ENCODE data around the gene C21orf58. TPM values are rescaled to one million over a fixed set of nuclear protein-coding genes. Genes with fewer than 3 reads are reported as not detected.
A peak's percentile ranks its signal among the peaks of the same experiment; 100 is the strongest.

Gene C21orf58
- total RNA-seq, 1 experiment from 2014 or later: 2.4 TPM

DNA sequence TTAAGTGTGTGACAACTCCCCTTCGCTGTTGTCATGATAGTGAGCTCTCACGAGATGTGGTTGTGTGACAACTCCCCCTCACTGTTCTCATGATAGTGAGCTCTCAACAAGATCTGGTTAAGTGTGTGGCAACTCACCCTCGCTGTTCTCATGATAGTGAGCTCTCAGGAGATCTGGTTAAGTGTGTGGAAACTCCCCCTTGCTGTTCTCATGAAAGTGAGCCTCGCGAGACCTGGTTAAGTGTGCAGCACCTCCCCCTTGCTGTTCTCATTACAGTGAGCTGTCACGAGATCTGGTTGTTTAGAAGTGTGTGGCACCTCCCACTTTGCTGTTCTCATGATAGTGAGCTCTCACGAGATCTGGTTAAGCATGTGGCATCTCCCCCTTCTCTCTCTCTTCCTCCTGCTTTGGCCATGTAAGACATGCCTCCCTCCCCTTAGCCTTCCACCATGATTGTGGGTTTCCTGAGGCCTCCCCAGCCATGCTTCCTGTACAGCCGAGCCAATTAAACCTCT is 70.0 kb downstream of the C21orf58 start:
- peak; percentile 80 for DNase-seq (ENCODE audit: low read depth, low spot score)
- in situ Hi-C loops (cut with HindIII; ENCODE audit: low pct_unique_long_range_greater_than_20kb, low sequenced_read_pairs): no loop called here

DNA sequence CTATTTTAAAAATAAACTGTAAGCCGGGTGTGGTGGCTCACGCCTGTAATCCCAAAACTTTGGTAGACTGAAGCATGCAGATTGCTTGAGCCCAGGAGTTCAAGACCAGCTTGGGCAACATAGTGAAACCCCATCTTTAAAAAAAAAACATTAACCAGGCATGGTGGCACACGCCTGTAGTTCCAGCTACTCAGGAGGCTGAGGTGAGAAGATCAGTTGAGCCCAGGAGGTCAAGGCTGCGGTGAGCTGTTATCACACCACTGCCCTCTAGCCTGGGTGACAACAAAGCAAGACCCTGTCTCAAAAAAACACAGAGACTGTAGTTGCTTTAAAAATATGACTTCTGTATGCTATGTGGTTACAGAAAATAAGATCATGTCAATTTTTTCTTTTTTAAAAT is 70.8 kb downstream of the C21orf58 start:
- no peak for DNase-seq (ENCODE audit: low read depth, low spot score)
- in situ Hi-C loops (cut with HindIII; ENCODE audit: low pct_unique_long_range_greater_than_20kb, low sequenced_read_pairs): no loop called here

Other genes starting within 250 kb of the C21orf58 start
- 21.3 and 24.0 TPM in 2 replicates for gene COL6A2, start 225.8 kb downstream of the C21orf58 start, total RNA-seq (2014; rRNA removed; shearing (Covaris generic))
- gene FTCD, start 168.3 kb downstream of the C21orf58 start, total RNA-seq (2014; rRNA removed; shearing (Covaris generic)): 0.11 TPM in 1 of 2 replicates, not detected in the other
- gene SPATC1L, start 139.4 kb downstream of the C21orf58 start, total RNA-seq (2014; rRNA removed; shearing (Covaris generic)): 4.3 and 6.4 TPM in 2 replicates
- 15.6 and 19.3 TPM in 2 replicates for gene LSS, start 95.1 kb downstream of the C21orf58 start, total RNA-seq (2014; rRNA removed; shearing (Covaris generic))
- gene MCM3AP, start 38.3 kb downstream of the C21orf58 start, total RNA-seq (2014; rRNA removed; shearing (Covaris generic)): 49.1 and 57.4 TPM in 2 replicates
- 24.3 and 24.6 TPM in 2 replicates for gene YBEY, start 37.5 kb downstream of the C21orf58 start, total RNA-seq (2014; rRNA removed; shearing (Covaris generic))
- gene PCNT, start 286 bp upstream of the C21orf58 start, total RNA-seq (2014; rRNA removed; shearing (Covaris generic)): 8.8 and 9.0 TPM in 2 replicates
- 8.7 and 9.8 TPM in 2 replicates for gene DIP2A, start 135.0 kb upstream of the C21orf58 start, total RNA-seq (2014; rRNA removed; shearing (Covaris generic))

Measured in SK-MEL-5 (cell line).